ENCODE measurements around the gene TMEM184A. TPM values are rescaled to one million over a fixed set of nuclear protein-coding genes. Genes with fewer than 3 reads are reported as not detected.

TMEM184A gene
- total and polyA plus RNA-seq, 2 of the 8 experiments (the other 6 are each of a cell fraction or from before 2014, with no cell fraction given), result 1.8 to 2.1 TPM

GRCh38 chr7:1521456-1521855, 34.5 kb downstream of the TMEM184A start:
- Histone ChIP-seq H3K4ac (replicated peaks; ENCODE audit: insufficient read length, low read depth, low read length) (no peak overlapping the region), H3K4me3 (ENCODE audit: extremely low read depth in 1 of 4, insufficient read depth in 2 of 4, low read depth in 3 of 4, low read length in 4 of 4) (no peak overlapping the region), H2AK5ac (ENCODE audit: low read depth, low read length) (no peak overlapping the region), H2BK20ac (ENCODE audit: low read length) (no peak overlapping the region), H3K14ac (ENCODE audit: insufficient read length) (no peak overlapping the region), H4K91ac (replicated peaks; ENCODE audit: insufficient read length, low read length) (no peak overlapping the region), H3K9ac (replicated peaks in 1 of 4; ENCODE audit: extremely low read depth in 1 of 4, low read depth in 3 of 4, low read length in 3 of 4) (no peak overlapping the region), H3K27ac (ENCODE audit: low read depth, low read length) (no peak overlapping the region), H3K9me3 (ENCODE audit: insufficient read depth in 2 of 2, low read depth in 1 of 2, low read length in 1 of 2) (no peaks in the 10 kb centered on the region), H3K27me3 (replicated peaks in 1 of 4; ENCODE audit: control insufficient read depth in 3 of 4, extremely low read depth in 1 of 4, insufficient read depth in 3 of 4, low read length in 3 of 4) (no peaks in the 10 kb centered on the region), H2BK15ac (ENCODE audit: low read length) (no peak overlapping the region), H3K23me2 (ENCODE audit: low read depth, low read length) (no peaks in the 10 kb centered on the region; the same call in 1 of the 2 replicates), H3K23ac (ENCODE audit: insufficient read length) (no peak overlapping the region), H3K4me2 (ENCODE audit: insufficient read depth in 1 of 2, low read depth in 2 of 2, low read length in 2 of 2) (no peak overlapping the region), H2AFZ (ENCODE audit: low read length) (no peak overlapping the region), H3K79me2 (ENCODE audit: control insufficient read depth in 1 of 2, insufficient read depth in 2 of 2, low read length in 2 of 2) (no peaks in the 10 kb centered on the region), H4K20me1 (replicated peaks in 1 of 2; ENCODE audit: control insufficient read depth in 1 of 2, insufficient read depth in 2 of 2, low read length in 2 of 2) (no peaks in the 10 kb centered on the region), H3K56ac (replicated peaks; ENCODE audit: insufficient read length, low read depth, low read length) (no peak overlapping the region), H3K79me1 (ENCODE audit: low read depth, low read length) (no peaks in the 10 kb centered on the region), H3K36me3 (ENCODE audit: control insufficient read depth in 2 of 4, insufficient read depth in 4 of 4, low read length in 3 of 4) (no peaks in the 10 kb centered on the region), H2BK120ac (replicated peaks; ENCODE audit: low read depth, low read length) (no peak overlapping the region), H2BK12ac (ENCODE audit: low read depth, low read length) (no peak overlapping the region), H3K4me1 (replicated peaks in 1 of 4; ENCODE audit: control insufficient read depth in 3 of 4, insufficient read depth in 4 of 4, low read length in 3 of 4) (peaks cover 0 to 11% (median 3%) of the 10 kb centered on the region in 4 experiments; a peak in 4 of 7 replicates), H3K18ac (ENCODE audit: extremely low read depth, low read length) (no peak overlapping the region), H4K8ac (ENCODE audit: extremely low read depth, insufficient read depth, low read length) (no peak overlapping the region), H4K5ac (ENCODE audit: insufficient read length, low read depth, low read length) (no peak overlapping the region), H2BK5ac (ENCODE audit: low read depth, low read length) (no peak overlapping the region)
- DNase-seq (ENCODE audit: low read depth in 1 of 2, low spot score in 2 of 2), result no peak
- TF ChIP-seq JUND (IDR thresholded peaks at IDR 0.05; ENCODE audit: low read length) (no peak), HDAC6 (IDR thresholded peaks at IDR 0.05; ENCODE audit: low read depth, low read length) (no peak), NANOG (IDR thresholded peaks at IDR 0.05; ENCODE audit: insufficient read depth, low read depth, low read length, poor library complexity, severe bottlenecking) (no peak), RFX5 (IDR thresholded peaks at IDR 0.05; ENCODE audit: borderline replicate concordance, low read depth, low read length) (no peak), POU5F1 (IDR thresholded peaks at IDR 0.05; ENCODE audit: low read depth, low read length) (no peak), SAP30 (IDR thresholded peaks at IDR 0.05; ENCODE audit: insufficient read depth, insufficient replicate concordance, low read length) (no peak), CBX8 (IDR thresholded peaks at IDR 0.05; ENCODE audit: borderline replicate concordance, low read depth, low read length) (no peak), KDM1A (IDR thresholded peaks at IDR 0.05; ENCODE audit: borderline replicate concordance, low read length) (no peak)
- ChIA-PET CTCF (ENCODE audit: partially characterized antibody) (no interaction called here), POLR2A (ENCODE audit: partially characterized antibody) (no interaction called here)
- WGBS, 2 experiments (ENCODE audit: extremely low coverage in 1 of 2, insufficient coverage in 1 of 2, insufficient read length in 1 of 2, insufficient replicate concordance in 2 of 2, low coverage in 1 of 2, low lambda C conversion rate in 2 of 2, missing lambda C conversion rate in 1 of 2), result 95% methylated on average over 11 of the region's 11 CpGs; no CpG with 5 or more reads in 1 of the 2 experiments
- FAIRE-seq, result no peak
